ENCODE results near the gene THAP4. TPM values are rescaled to one million over a fixed set of nuclear protein-coding genes. Genes with fewer than 3 reads are reported as not detected.

THAP4 gene
- total RNA-seq, 1 donor from 2014 or later = 46.1 TPM

DNA sequence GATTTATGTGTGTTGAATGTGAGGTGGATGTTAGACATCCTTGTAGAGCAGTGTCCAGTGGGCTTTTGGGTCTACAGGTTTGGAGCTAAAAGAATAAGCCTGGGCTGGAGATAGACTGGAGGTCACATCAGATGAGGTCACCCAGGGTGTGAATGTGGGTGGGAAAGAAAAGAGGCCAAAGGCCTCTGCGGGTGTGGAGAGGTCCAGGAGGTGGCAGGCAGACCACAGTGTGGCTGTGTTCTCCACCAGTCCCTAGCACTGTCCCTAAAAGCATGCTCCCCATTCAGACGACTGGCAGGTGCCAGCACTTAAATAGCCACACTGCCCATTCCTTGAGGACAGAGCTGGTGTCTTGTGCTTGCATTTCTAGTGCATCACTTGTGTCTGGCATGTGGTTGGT is 4.7 kb upstream of the THAP4 start:
- peaks cover 31% of the 10 kb centered on the region for H3K4me1 ChIP-seq
- no peaks in the 10 kb centered on the region for H3K27me3 ChIP-seq
- TF ChIP-seq CTCF (IDR thresholded peaks at IDR 0.05) = no peak
- DNase-seq (no peak), ATAC-seq (peak; percentile 4)
- H3K9me3 ChIP-seq = no peaks in the 10 kb centered on the region
- H3K4me3 ChIP-seq = no peak overlapping the region
- H3K27ac ChIP-seq = no peak overlapping the region
- intact Hi-C loops (cut with DNase I) = no loop called here
- H3K36me3 ChIP-seq = no peaks in the 10 kb centered on the region

- Histone ChIP-seq H3K27ac (no peak overlapping the region), H3K9me3 (no peaks in the 10 kb centered on the region), H3K36me3 (no peaks in the 10 kb centered on the region), H3K4me1 (peaks cover 39% of the 10 kb centered on the region), H3K4me3 (no peak overlapping the region), H3K27me3 (no peaks in the 10 kb centered on the region)
- no peak for TF ChIP-seq CTCF (IDR thresholded peaks at IDR 0.05)
- DNase-seq = no peak
- intact Hi-C loops (cut with DNase I) = no loop called here
- ATAC-seq = no peak
These were observed 3.3 kb upstream of the THAP4 start for GRCh38 chr2:241640165-241640795.

GRCh38 chr2:241639385-241639784 is 2.4 kb upstream of the THAP4 start:
- TF ChIP-seq CTCF (IDR thresholded peaks at IDR 0.05) = no peak
- Histone ChIP-seq H3K4me3 (no peak overlapping the region), H3K27ac (no peak overlapping the region), H3K4me1 (peaks cover 44% of the 10 kb centered on the region), H3K27me3 (no peaks in the 10 kb centered on the region), H3K36me3 (no peaks in the 10 kb centered on the region), H3K9me3 (no peaks in the 10 kb centered on the region)
- ATAC-seq = no peak
- no peak for DNase-seq
- intact Hi-C loops (cut with DNase I) = no loop called here

GRCh38 chr2:241638940-241639339 is 2.0 kb upstream of the THAP4 start:
- peaks cover 44% of the 10 kb centered on the region for H3K4me1 ChIP-seq
- no peaks in the 10 kb centered on the region for H3K9me3 ChIP-seq
- TF ChIP-seq CTCF (IDR thresholded peaks at IDR 0.05) = no peak
- peak overlapping the region; percentile 77 for H3K4me3 ChIP-seq
- H3K36me3 ChIP-seq = no peaks in the 10 kb centered on the region
- ATAC-seq (no peak), DNase-seq (no peak)
- intact Hi-C loops (cut with DNase I) = no loop called here
- no peaks in the 10 kb centered on the region for H3K27me3 ChIP-seq
- no peak overlapping the region for H3K27ac ChIP-seq

DNA sequence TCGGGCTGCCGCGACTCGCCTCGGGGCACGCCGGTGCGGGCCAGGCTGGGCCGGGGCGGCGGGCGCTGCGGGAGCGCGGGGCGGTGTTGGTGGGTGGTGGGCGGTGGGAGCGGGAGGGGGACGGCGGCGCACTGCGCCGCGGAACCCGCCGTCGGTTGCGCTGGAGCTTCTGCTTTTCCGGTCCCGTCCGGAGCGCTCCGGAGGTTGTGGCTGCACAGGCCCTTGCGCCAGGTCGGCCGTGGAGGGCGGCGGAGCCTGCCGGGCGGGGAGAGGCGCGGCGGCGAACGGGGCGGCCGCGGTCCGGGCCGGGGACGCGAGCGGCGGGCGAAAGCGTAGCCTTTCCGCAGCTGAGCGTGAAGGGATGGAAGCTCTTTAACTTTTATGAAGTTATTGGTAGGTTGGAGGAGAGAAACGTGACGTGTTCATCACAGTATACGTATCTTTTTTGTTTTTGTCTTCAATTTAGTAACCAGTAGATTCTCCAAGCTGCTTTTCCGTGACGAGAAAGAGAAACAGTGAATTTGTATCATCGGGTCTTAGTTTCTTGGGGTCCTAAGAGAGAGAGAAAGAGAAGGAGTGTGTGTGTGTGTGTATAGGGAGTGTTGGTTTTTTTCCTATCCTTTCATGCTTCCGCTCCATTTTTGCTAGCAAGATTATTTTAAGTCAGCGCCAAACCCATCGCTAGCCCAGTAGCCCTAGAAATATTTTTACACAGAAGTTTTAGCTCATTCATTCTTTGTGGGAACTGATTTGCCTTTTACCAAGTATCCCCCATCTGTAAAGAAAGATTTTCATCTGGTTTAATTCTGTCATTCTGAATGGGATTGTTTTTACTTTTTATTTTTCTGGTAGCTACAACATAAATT is 1.1 kb upstream of the THAP4 start:
- peak; percentile 82 for DNase-seq
- intact Hi-C loops (cut with DNase I) = no loop called here
- Histone ChIP-seq H3K36me3 (peaks cover 7% of the 10 kb centered on the region), H3K27ac (peak overlapping the region; percentile 99), H3K4me1 (peaks cover 44% of the 10 kb centered on the region), H3K27me3 (no peaks in the 10 kb centered on the region), H3K9me3 (no peaks in the 10 kb centered on the region), H3K4me3 (peak overlapping the region; percentile 77)
- no peak for TF ChIP-seq CTCF (IDR thresholded peaks at IDR 0.05)
- peak; percentile 50 for ATAC-seq
